Fibroblast of lung (primary cell): ENCODE data around the gene MLPH.

Experiments
- CTCF ChIP-seq, 2 donors: IDR thresholded peaks in 1 of 2; conservative IDR thresholded peaks in 1 of 2; 1 replicate in 1 of 2; 2 replicates in 1 of 2; pipeline ENCODE4 v1.5.1; 2011 to 2012; ENCODE audit warnings: low read length in 2 of 2, control low read depth in 1 of 2, inconsistent platforms in 1 of 2, low read depth in 1 of 2, mild to moderate bottlenecking in 1 of 2
- EZH2 ChIP-seq: IDR thresholded peaks from 2 replicates; pipeline ENCODE4 v1.5.1; 2012; ENCODE audit warnings: low read length, control low read depth, mild to moderate bottlenecking; ENCODE audit errors: missing control alignments

- TF ChIP-seq CTCF (conservative IDR thresholded peaks at IDR 0.05 in 1 of 2, IDR thresholded peaks at IDR 0.05 in 1 of 2; ENCODE audit: low read depth in 1 of 2, low read length in 2 of 2) (no peak), EZH2 (no peak)
Measured at GRCh38 chr2:237566401-237567235, 79.6 kb downstream of the MLPH start, which contains the start of gene PRLH.
